ENCODE measurements around the gene COX8A. TPM values are rescaled to one million over a fixed set of nuclear protein-coding genes. Genes with fewer than 3 reads are reported as not detected.

COX8A gene
- 634 to 1,125 TPM (median 1,037 TPM) in 5 replicates for total RNA-seq (2022; extraction: Qiagen RNA extraction)

GRCh38 chr11:63974259-63975143 is at the start of gene COX8A:
Gene COX8A, plus strand, starts transcription at chr11:63974620. Its CDS starts 61 bp downstream, at chr11:63974681.

GRCh38 chr11:63938479-63939396 is 35.7 kb upstream of the COX8A start, which contains the start of gene NAA40:
Gene NAA40, plus strand, starts transcription at chr11:63939002. Its CDS starts 95 bp downstream, at chr11:63939097.

GRCh38 chr11:63986156-63986931 is 11.9 kb downstream of the COX8A start, which contains the start of gene OTUB1:
Gene OTUB1, plus strand, starts transcription at chr11:63986438. Its CDS starts 19 bp downstream, at chr11:63986457.

Other genes starting within 250 kb of the COX8A start
- 4.3 to 5.9 TPM (median 5.4 TPM) in 5 replicates for gene ZFTA, start 205.8 kb upstream of the COX8A start, total RNA-seq (2022; extraction: Qiagen RNA extraction)
- 37.1 to 49.7 TPM (median 47.9 TPM) in 5 replicates for gene SPINDOC, start 161.2 kb upstream of the COX8A start, total RNA-seq (2022; extraction: Qiagen RNA extraction)
- gene MARK2, start 135.5 kb upstream of the COX8A start, total RNA-seq (2022; extraction: Qiagen RNA extraction), result 26.9 to 33.7 TPM (median 28.9 TPM) in 5 replicates
- gene RCOR2, start 57.5 kb upstream of the COX8A start, total RNA-seq (2022; extraction: Qiagen RNA extraction), result 0.88 to 1.1 TPM (median 0.99 TPM) in 5 replicates
- gene NAA40, start 35.6 kb upstream of the COX8A start, total RNA-seq (2022; extraction: Qiagen RNA extraction), result 13.8 to 18.2 TPM (median 15.3 TPM) in 5 replicates
- 109 to 136 TPM (median 127 TPM) in 5 replicates for gene OTUB1, start 11.8 kb downstream of the COX8A start, total RNA-seq (2022; extraction: Qiagen RNA extraction)
- gene FLRT1, start 61.3 kb downstream of the COX8A start, total RNA-seq (2022; extraction: Qiagen RNA extraction), result 0.03 to 0.09 TPM (median 0.06 TPM) in 5 replicates
- gene MACROD1, start 191.5 kb downstream of the COX8A start, total RNA-seq (2022; extraction: Qiagen RNA extraction), result 9.0 to 15.8 TPM (median 13.5 TPM) in 5 replicates
- 226 to 294 TPM (median 239 TPM) in 5 replicates for gene STIP1, start 211.6 kb downstream of the COX8A start, total RNA-seq (2022; extraction: Qiagen RNA extraction)
- 0.90 to 3.5 TPM (median 1.1 TPM) in 5 replicates for gene FERMT3, start 232.1 kb downstream of the COX8A start, total RNA-seq (2022; extraction: Qiagen RNA extraction)

Measured in A549 treated with Hydrocortisone at 1 μM for 4 hours (cell line).